HG02973 (cell line): ENCODE data around the gene CD3D.

ENCODE experiments used
- ATAC-seq: cut with Tn5 transposase; IDR thresholded peaks from one replicate; pipeline ENCODE4 v1.9.1; 2021; ENCODE audit warnings: moderate library complexity; ENCODE audit not compliant: unreplicated experiment

The CD3D gene

GRCh38 chr11:118304227-118304567, 38.3 kb downstream of the CD3D start:
- no peak for ATAC-seq

GRCh38 chr11:118301600-118302195, 40.8 kb downstream of the CD3D start:
- ATAC-seq: no peak

- no peak for ATAC-seq
These were observed 46.6 kb downstream of the CD3D start for GRCh38 chr11:118295815-118296454.

DNA sequence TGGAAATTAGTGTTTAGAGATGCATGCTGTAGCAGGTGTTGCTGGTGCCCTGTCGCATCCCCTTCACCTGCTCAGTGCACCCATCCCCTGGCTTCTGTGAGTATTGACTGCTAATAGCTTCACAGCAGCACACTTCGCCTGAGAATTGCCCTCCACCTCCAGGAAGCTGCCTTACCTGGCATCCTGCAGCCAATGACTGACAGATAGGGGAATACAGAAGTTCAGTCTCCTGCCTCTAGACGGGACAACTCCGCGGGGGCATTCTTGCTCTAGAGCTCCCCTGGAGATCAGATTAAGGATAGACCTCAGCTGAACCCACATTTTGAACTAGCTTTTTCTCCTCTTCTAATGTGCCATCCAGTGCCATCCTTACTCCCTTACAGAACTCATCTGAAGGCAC, 47.3 kb downstream of the CD3D start:
- no peak for ATAC-seq

DNA sequence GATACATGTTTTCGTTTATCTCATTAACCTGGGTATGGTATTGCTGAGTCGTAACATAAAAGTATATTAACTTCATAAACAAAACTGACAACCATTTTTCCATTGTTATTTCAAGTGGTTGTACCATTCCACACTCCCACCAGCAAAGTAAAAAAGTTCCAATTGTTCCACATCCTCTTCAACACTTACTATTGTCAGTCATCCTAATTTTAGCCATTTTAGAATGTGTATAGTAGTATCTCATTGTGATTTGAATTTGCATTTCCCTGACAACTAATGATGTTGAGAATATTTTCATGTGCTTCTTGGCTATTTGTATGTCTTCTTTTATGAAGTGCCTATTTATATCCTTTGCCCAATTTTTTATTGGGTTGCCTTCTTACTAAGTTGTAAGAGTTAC, 48.5 kb downstream of the CD3D start:
- no peak for ATAC-seq

DNA sequence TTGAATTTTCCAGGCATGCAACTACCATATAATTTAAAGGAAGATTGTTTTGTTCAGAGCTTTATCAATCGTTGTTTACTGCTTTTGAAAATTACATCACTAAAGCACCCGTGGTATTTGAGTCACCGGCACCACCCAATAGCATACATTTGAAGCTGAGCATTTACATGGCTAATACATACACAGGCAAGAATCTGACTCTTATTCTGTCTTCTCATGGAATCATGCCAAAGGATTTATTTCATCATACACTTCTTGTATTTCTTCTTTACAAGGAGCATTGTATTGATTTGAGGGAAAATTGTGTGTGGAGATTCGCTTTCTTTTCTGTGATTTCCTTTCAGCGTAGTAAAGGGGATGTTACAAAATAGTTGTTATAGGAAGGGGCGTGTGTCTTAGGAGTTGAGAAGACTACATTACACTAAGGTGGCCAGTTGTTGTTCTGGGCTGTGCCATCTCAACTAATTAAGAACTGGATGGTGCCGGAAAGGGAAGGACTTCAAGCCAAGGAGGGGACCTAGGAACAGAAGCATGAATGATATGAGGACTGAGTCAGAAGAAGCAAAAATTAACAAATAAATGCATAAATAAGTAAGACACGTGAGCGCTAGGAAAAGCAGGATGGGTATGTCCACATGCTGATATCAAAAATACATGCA, 50.9 kb downstream of the CD3D start:
- no peak for ATAC-seq

GRCh38 chr11:118290923-118291322, 51.6 kb downstream of the CD3D start:
- ATAC-seq: no peak

DNA sequence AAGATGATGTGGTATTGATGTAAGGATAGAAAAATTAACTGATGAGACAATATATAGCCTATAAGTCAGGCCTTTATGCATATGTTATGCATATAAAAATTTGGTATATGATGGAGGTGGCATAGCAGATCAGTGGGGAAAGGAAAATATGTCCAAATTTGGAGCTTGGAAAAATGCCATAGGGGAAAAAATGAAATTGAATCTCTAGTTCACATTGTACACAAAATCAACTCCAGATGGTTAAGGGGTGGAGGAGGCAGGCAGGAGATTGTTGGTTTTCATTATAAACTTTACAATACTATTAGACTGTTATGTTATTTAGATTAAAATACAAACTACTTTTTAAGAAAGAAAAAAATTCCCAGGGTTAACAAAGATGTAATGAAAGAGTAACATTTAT, 53.1 kb downstream of the CD3D start:
- no peak for ATAC-seq
